ENCODE measurements around the gene TMEM135. TPM values are rescaled to one million over a fixed set of nuclear protein-coding genes. Genes with fewer than 3 reads are reported as not detected.

TMEM135 gene
- total RNA-seq, 1 donor from 2014 or later = 20.6 TPM

DNA sequence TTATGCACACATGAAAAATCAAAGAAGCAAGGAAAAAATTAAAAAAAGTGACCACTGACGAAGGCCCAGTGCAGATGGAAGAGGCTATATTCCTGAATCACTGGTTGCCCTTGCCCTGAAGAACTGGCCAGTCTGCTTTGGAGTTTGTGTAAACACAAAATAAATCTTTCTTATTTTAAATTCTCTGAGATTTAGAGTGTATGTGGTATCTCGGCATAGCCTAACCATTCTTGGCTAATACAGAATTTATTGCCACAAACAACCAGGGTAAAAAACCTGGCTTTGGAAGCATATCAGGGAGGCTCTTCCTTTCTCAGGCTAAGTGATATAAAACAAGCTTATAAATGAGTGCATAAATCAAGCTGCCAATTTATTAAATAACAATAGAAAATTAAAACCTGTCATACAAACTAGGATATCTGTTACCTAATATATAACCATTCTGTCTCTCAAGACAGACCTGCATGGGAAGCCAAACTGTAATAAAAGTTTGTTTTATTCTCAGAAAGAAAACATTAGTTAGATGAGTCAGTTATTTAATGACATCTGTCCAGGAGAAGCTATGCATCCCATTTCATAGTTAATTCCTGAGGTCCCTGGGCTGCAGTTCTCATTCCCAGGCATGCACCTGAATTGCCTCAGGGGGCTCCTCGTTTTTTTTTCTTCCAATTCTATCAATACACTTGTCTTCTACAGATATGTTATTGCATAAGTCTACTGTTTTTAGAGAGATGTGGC, 6.1 kb upstream of the TMEM135 start:
- FAIRE-seq = no peak
- no peak overlapping the region for H3K27ac Mint-ChIP-seq (ENCODE audit: unreplicated experiment)
- Histone ChIP-seq H3K36me3 (ENCODE audit: insufficient read depth, low read length) (no peaks in the 10 kb centered on the region), H3K9me3 (ENCODE audit: insufficient read depth, low read depth, low read length) (no peaks in the 10 kb centered on the region), H2AFZ (ENCODE audit: low read depth, low read length) (no peak overlapping the region), H3K27ac (ENCODE audit: low read depth, low read length) (no peak overlapping the region), H3K27me3 (ENCODE audit: insufficient read depth, low read length) (no peaks in the 10 kb centered on the region), H4K20me1 (ENCODE audit: insufficient read depth, low read length) (no peaks in the 10 kb centered on the region), H3K79me2 (ENCODE audit: insufficient read depth, low read length) (no peaks in the 10 kb centered on the region), H3K9ac (ENCODE audit: low read length) (no peak overlapping the region), H3K4me3 (ENCODE audit: insufficient read depth, low read depth, low read length) (no peak overlapping the region), H3K4me1 (ENCODE audit: insufficient read depth, low read length) (no peaks in the 10 kb centered on the region), H3K4me2 (ENCODE audit: low read length) (no peak overlapping the region)
- TF ChIP-seq EZH2 (IDR thresholded peaks at IDR 0.05; ENCODE audit: insufficient read depth, low read length) (no peak), CTCF (IDR thresholded peaks at IDR 0.05; ENCODE audit: insufficient read depth, low read depth, low read length) (no peak)
- DNase-seq (ENCODE audit: low read depth) = no peak
- H3K36me3 Mint-ChIP-seq (ENCODE audit: low read depth, unreplicated experiment) = no peaks in the 10 kb centered on the region
- H3K4me3 Mint-ChIP-seq (ENCODE audit: unreplicated experiment) = no peak overlapping the region
- no peaks in the 10 kb centered on the region for H3K27me3 Mint-ChIP-seq (ENCODE audit: low read depth, unreplicated experiment)
- no peaks in the 10 kb centered on the region for H3K9me3 Mint-ChIP-seq (ENCODE audit: unreplicated experiment)
- peaks cover 4% of the 10 kb centered on the region for H3K4me1 Mint-ChIP-seq (ENCODE audit: low read depth, unreplicated experiment)

DNA sequence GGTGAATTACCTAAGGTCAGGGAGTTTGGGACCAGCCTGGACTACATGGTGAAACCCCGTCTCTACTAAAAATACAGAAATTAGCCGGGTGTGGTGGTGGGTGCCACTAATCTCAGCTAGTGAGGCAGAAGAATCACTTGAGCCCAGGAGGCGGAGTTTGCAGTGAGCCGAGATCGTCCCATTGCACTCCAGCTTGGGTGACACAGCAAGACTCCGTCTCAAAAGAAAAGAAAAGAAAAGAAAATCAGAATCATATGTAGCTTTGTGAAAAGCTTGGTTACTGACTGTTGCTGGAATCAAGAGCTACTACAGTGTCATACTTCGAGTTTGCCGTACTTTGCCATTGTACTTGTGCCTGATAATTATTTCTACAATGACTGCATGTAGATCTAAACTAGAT, 4.2 kb upstream of the TMEM135 start:
- H3K9me3 Mint-ChIP-seq (ENCODE audit: unreplicated experiment) = no peaks in the 10 kb centered on the region
- no peaks in the 10 kb centered on the region for H4K20me1 ChIP-seq (ENCODE audit: insufficient read depth, low read length)
- no peak overlapping the region for H3K4me3 Mint-ChIP-seq (ENCODE audit: unreplicated experiment)
- H3K36me3 ChIP-seq (ENCODE audit: insufficient read depth, low read length) = no peaks in the 10 kb centered on the region
- H3K79me2 ChIP-seq (ENCODE audit: insufficient read depth, low read length) = peaks cover 9% of the 10 kb centered on the region
- FAIRE-seq = no peak
- H3K4me3 ChIP-seq (ENCODE audit: insufficient read depth, low read depth, low read length) = no peak overlapping the region
- no peak overlapping the region for H2AFZ ChIP-seq (ENCODE audit: low read depth, low read length)
- H3K27ac Mint-ChIP-seq (ENCODE audit: unreplicated experiment) = no peak overlapping the region
- H3K27ac ChIP-seq (ENCODE audit: low read depth, low read length) = no peak overlapping the region
- H3K4me1 ChIP-seq (ENCODE audit: insufficient read depth, low read length) = peaks cover 4% of the 10 kb centered on the region
- H3K4me2 ChIP-seq (ENCODE audit: low read length) = no peak overlapping the region
- H3K9ac ChIP-seq (ENCODE audit: low read length) = no peak overlapping the region
- no peak for DNase-seq (ENCODE audit: low read depth)
- H3K27me3 Mint-ChIP-seq (ENCODE audit: low read depth, unreplicated experiment) = no peaks in the 10 kb centered on the region
- H3K27me3 ChIP-seq (ENCODE audit: insufficient read depth, low read length) = no peaks in the 10 kb centered on the region
- H3K9me3 ChIP-seq (ENCODE audit: insufficient read depth, low read depth, low read length) = no peaks in the 10 kb centered on the region
- TF ChIP-seq CTCF (IDR thresholded peaks at IDR 0.05; ENCODE audit: insufficient read depth, low read depth, low read length) (no peak), EZH2 (IDR thresholded peaks at IDR 0.05; ENCODE audit: insufficient read depth, low read length) (no peak)
- H3K4me1 Mint-ChIP-seq (ENCODE audit: low read depth, unreplicated experiment) = peaks cover 4% of the 10 kb centered on the region
- no peaks in the 10 kb centered on the region for H3K36me3 Mint-ChIP-seq (ENCODE audit: low read depth, unreplicated experiment)

DNA sequence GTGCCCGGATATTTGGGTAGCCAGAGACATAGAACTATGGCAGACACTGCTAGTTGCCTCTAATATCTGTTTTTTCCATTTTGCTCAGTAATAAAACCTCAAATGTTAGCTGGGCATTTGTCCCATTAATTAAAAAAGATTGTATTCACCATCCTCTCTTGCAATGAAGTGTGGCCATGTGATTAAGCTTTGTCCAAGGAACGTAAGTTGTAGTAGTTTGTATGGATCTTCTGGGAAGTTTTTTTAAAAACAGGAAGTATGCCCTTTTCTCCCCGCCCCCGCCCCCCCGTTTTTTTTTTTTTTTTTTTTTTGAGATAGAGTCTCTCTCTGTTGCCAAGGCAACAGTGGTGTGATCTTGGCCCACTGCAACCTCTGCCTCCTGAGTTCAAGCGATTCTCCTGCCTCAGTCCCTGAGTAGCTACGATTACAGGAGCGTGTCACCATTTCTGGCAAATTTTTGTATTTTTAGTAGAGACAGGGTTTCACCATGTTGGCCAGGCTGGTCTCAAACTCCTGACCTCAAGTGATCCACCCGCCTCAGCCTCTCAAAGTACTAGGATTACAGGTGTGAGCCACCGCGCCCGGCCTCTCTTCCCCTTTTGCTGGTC, 1.7 kb upstream of the TMEM135 start:
- peaks cover 7% of the 10 kb centered on the region for H3K4me1 Mint-ChIP-seq (ENCODE audit: low read depth, unreplicated experiment)
- no peaks in the 10 kb centered on the region for H3K36me3 ChIP-seq (ENCODE audit: insufficient read depth, low read length)
- FAIRE-seq (no peak), DNase-seq (ENCODE audit: low read depth) (no peak)
- no peaks in the 10 kb centered on the region for H3K36me3 Mint-ChIP-seq (ENCODE audit: low read depth, unreplicated experiment)
- no peaks in the 10 kb centered on the region for H3K9me3 ChIP-seq (ENCODE audit: insufficient read depth, low read depth, low read length)
- no peak overlapping the region for H3K27ac Mint-ChIP-seq (ENCODE audit: unreplicated experiment)
- H3K4me3 Mint-ChIP-seq (ENCODE audit: unreplicated experiment) = no peak overlapping the region
- H3K27ac ChIP-seq (ENCODE audit: low read depth, low read length) = no peak overlapping the region
- no peak overlapping the region for H3K9ac ChIP-seq (ENCODE audit: low read length)
- H3K4me1 ChIP-seq (ENCODE audit: insufficient read depth, low read length) = peaks cover 10% of the 10 kb centered on the region
- H3K79me2 ChIP-seq (ENCODE audit: insufficient read depth, low read length) = peaks cover 33% of the 10 kb centered on the region
- no peak overlapping the region for H2AFZ ChIP-seq (ENCODE audit: low read depth, low read length)
- TF ChIP-seq EZH2 (IDR thresholded peaks at IDR 0.05; ENCODE audit: insufficient read depth, low read length) (no peak), CTCF (IDR thresholded peaks at IDR 0.05; ENCODE audit: insufficient read depth, low read depth, low read length) (no peak)
- H4K20me1 ChIP-seq (ENCODE audit: insufficient read depth, low read length) = peaks cover 6% of the 10 kb centered on the region
- no peaks in the 10 kb centered on the region for H3K27me3 ChIP-seq (ENCODE audit: insufficient read depth, low read length)
- no peaks in the 10 kb centered on the region for H3K27me3 Mint-ChIP-seq (ENCODE audit: low read depth, unreplicated experiment)
- H3K4me2 ChIP-seq (ENCODE audit: low read length) = no peak overlapping the region
- H3K9me3 Mint-ChIP-seq (ENCODE audit: unreplicated experiment) = no peaks in the 10 kb centered on the region
- H3K4me3 ChIP-seq (ENCODE audit: insufficient read depth, low read depth, low read length) = no peak overlapping the region
